Tibial artery (tissue), 4 donors: ENCODE data around the gene GRM5.
"Not testable (repeated sequence)": the region's sequence is repeated elsewhere in the genome, so short reads cannot be mapped to it uniquely, and the experiment has no call there.

Experiments used
- DNase-seq, 2 donors: peaks; one replicate each; pipeline ENCODE4 v3.0.0-alpha.2; 2019
- H3K27ac ChIP-seq, 2 donors: fragments of 200-600 bp; sonication (generic) in 1 of 2; 1 replicate in 1 of 2; 2 replicates in 1 of 2; pipeline ENCODE4 v1.5.1; 2018 to 2019; ENCODE audit warnings: mild to moderate bottlenecking in 1 of 2
- H3K27me3 ChIP-seq, 2 donors: fragments of 200-600 bp; sonication (generic) in 1 of 2; one replicate each; pipeline versions ENCODE4 v1.5.1 to v1.6.0; 2016 to 2019
- H3K36me3 ChIP-seq, 3 donors: fragments of 200-600 bp; sonication (generic) in 2 of 3; one replicate each; pipeline ENCODE4 v1.5.1; 2016 to 2019; ENCODE audit warnings: mild to moderate bottlenecking in 2 of 3
- H3K4me1 ChIP-seq, 4 donors: fragments of 200-600 bp; sonication (generic) in 2 of 4; 1 replicate in 3 of 4; 2 replicates in 1 of 4; pipeline ENCODE4 v1.5.1; 2016 to 2019
- H3K4me3 ChIP-seq, 2 donors: fragments of 200-600 bp; sonication (generic) in 1 of 2; 1 replicate in 1 of 2; 2 replicates in 1 of 2; pipeline ENCODE4 v1.5.1; 2018 to 2019; ENCODE audit warnings: mild to moderate bottlenecking in 2 of 2
- H3K9me3 ChIP-seq, 3 donors: fragments of 200-600 bp; sonication (generic) in 1 of 3; one replicate each; pipeline ENCODE4 v1.5.1; 2016 to 2019
- CTCF ChIP-seq, 2 experiments: fragments of 200-600 bp in 1 of 2; fragments of 450-650 bp in 1 of 2; IDR thresholded peaks; one replicate each; pipeline ENCODE4 v1.5.1; 2017 to 2019; ENCODE audit warnings: antibody characterized with exemption in 2 of 2, mild to moderate bottlenecking in 1 of 2, moderate library complexity in 1 of 2
- intact Hi-C: fragments of 100-400 bp; cut with DNase I; formaldehyde crosslinking; loops from one replicate; pipeline ENCODE4 v1.15.0; 2023; ENCODE audit warnings: low total_unique reads

GRM5 gene

GRCh38 chr11:89052220-89052619, 13.6 kb downstream of the GRM5 start:
- no peak overlapping the region for H3K4me3 ChIP-seq
- DNase-seq, result no peak
- no peaks in the 10 kb centered on the region for H3K9me3 ChIP-seq
- intact Hi-C loops, result no loop called here
- H3K27ac ChIP-seq, result no peak overlapping the region
- no peak for TF ChIP-seq CTCF (IDR thresholded peaks at IDR 0.05)
- H3K27me3 ChIP-seq, result no peaks in the 10 kb centered on the region
- no peaks in the 10 kb centered on the region for H3K36me3 ChIP-seq
- no peaks in the 10 kb centered on the region for H3K4me1 ChIP-seq

- H3K4me1 ChIP-seq, H3K4me3 ChIP-seq, DNase-seq, H3K9me3 ChIP-seq, H3K27ac ChIP-seq, H3K36me3 ChIP-seq, intact Hi-C loops, H3K27me3 ChIP-seq: not testable (repeated sequence)
These were observed 18.6 kb downstream of the GRM5 start for GRCh38 chr11:89047159-89047558.

GRCh38 chr11:89043861-89044588, 21.8 kb downstream of the GRM5 start:
- H3K4me3 ChIP-seq, H3K9me3 ChIP-seq, intact Hi-C loops, H3K27me3 ChIP-seq, DNase-seq, H3K4me1 ChIP-seq, H3K36me3 ChIP-seq, H3K27ac ChIP-seq: not testable (repeated sequence)

- DNase-seq, H3K27me3 ChIP-seq, H3K27ac ChIP-seq, H3K9me3 ChIP-seq, H3K36me3 ChIP-seq, H3K4me3 ChIP-seq, intact Hi-C loops, H3K4me1 ChIP-seq: not testable (repeated sequence)
These were observed 36.1 kb downstream of the GRM5 start for GRCh38 chr11:89029671-89030070.

GRCh38 chr11:89021339-89021738, 44.4 kb downstream of the GRM5 start:
- H3K27me3 ChIP-seq, result no peaks in the 10 kb centered on the region
- intact Hi-C loops, result no loop called here
- no peak for DNase-seq
- no peaks in the 10 kb centered on the region for H3K4me1 ChIP-seq
- H3K36me3 ChIP-seq, result no peaks in the 10 kb centered on the region
- H3K9me3 ChIP-seq, result no peaks in the 10 kb centered on the region
- TF ChIP-seq CTCF (IDR thresholded peaks at IDR 0.05), result no peak
- H3K4me3 ChIP-seq, result no peak overlapping the region
- H3K27ac ChIP-seq, result no peak overlapping the region

- H3K36me3 ChIP-seq, intact Hi-C loops, H3K4me1 ChIP-seq, H3K4me3 ChIP-seq, H3K27ac ChIP-seq, H3K9me3 ChIP-seq, H3K27me3 ChIP-seq, DNase-seq: not testable (repeated sequence)
These were observed 45.8 kb downstream of the GRM5 start for GRCh38 chr11:89019827-89020547.

GRCh38 chr11:89016214-89016613, 49.6 kb downstream of the GRM5 start:
- Histone ChIP-seq H3K36me3 (no peaks in the 10 kb centered on the region), H3K27ac (no peak overlapping the region), H3K27me3 (no peaks in the 10 kb centered on the region), H3K9me3 (no peaks in the 10 kb centered on the region), H3K4me1 (no peaks in the 10 kb centered on the region), H3K4me3 (no peak overlapping the region)
- TF ChIP-seq CTCF (IDR thresholded peaks at IDR 0.05), result no peak
- intact Hi-C loops, result no loop called here
- no peak for DNase-seq
